Hepatocyte (in vitro differentiated cells): ENCODE measurements around the gene TENT5C. TPM values are rescaled to one million over a fixed set of nuclear protein-coding genes. Genes with fewer than 3 reads are reported as not detected.
A peak's percentile ranks its signal among the peaks of the same experiment; 100 is the strongest.

ENCODE experiments used
- DNase-seq: peaks from one replicate; pipeline ENCODE4 v3.0.0-alpha.2; 2016; ENCODE audit warnings: low spot score
- H2AFZ ChIP-seq: fragments of 200-600 bp; sonication (generic); 2 replicates; pipeline ENCODE4 v1.6.0; 2016; ENCODE audit warnings: antibody characterized with exemption, mild to moderate bottlenecking
- H3K27ac ChIP-seq: fragments of 200-600 bp; sonication (generic); 2 replicates; pipeline ENCODE4 v1.5.1; 2016; ENCODE audit warnings: mild to moderate bottlenecking
- H3K27me3 ChIP-seq: fragments of 200-600 bp; sonication (generic); 2 replicates; pipeline ENCODE4 v1.6.1; 2016
- H3K36me3 ChIP-seq: fragments of 200-600 bp; sonication (generic); replicated peaks from 2 replicates; pipeline ENCODE4 v1.5.1; 2016; ENCODE audit warnings: low read depth; ENCODE audit not compliant: insufficient read depth
- H3K4me1 ChIP-seq: fragments of 200-600 bp; sonication (generic); 2 replicates; pipeline ENCODE4 v1.5.1; 2016; ENCODE audit warnings: mild to moderate bottlenecking, moderate library complexity; ENCODE audit not compliant: insufficient read depth
- H3K4me2 ChIP-seq: fragments of 200-600 bp; sonication (generic); 2 replicates; pipeline ENCODE4 v1.6.0; 2016
- H3K4me3 ChIP-seq: fragments of 200-600 bp; sonication (generic); 2 replicates; pipeline ENCODE4 v1.5.1; 2016; ENCODE audit warnings: mild to moderate bottlenecking
- H3K79me2 ChIP-seq: fragments of 200-600 bp; sonication (generic); 2 replicates; pipeline ENCODE4 v1.6.0; 2017; ENCODE audit warnings: mild to moderate bottlenecking
- H3K9me2 ChIP-seq: fragments of 200-600 bp; sonication (generic); replicated peaks from 2 replicates; pipeline ENCODE4 v1.6.0; 2017; ENCODE audit warnings: mild to moderate bottlenecking; ENCODE audit not compliant: insufficient read depth
- H3K9me3 ChIP-seq: fragments of 200-600 bp; sonication (generic); 2 replicates; pipeline ENCODE4 v1.5.1; 2016; ENCODE audit warnings: low read depth, mild to moderate bottlenecking
- H4K20me1 ChIP-seq: fragments of 200-600 bp; sonication (generic); 2 replicates; pipeline ENCODE4 v1.6.0; 2016; ENCODE audit warnings: mild to moderate bottlenecking; ENCODE audit not compliant: insufficient read depth, poor library complexity, severe bottlenecking
- EZH2 ChIP-seq: fragments of 200-600 bp; sonication (generic); IDR thresholded peaks from 2 replicates; pipeline ENCODE4 v1.6.1; 2016; ENCODE audit warnings: antibody characterized with exemption, mild to moderate bottlenecking, borderline replicate concordance
- EZH2phosphoT487 ChIP-seq: fragments of 200-600 bp; sonication (generic); IDR thresholded peaks from one replicate; pipeline ENCODE4 v1.6.1; 2018; ENCODE audit warnings: antibody characterized with exemption, mild to moderate bottlenecking, low read depth, moderate library complexity; ENCODE audit not compliant: unreplicated experiment, severe bottlenecking
- WGBS: methylation state at CpG from one replicate; pipeline ENCODE4 v1.1.6; 2016; ENCODE audit warnings: low lambda C conversion rate; ENCODE audit errors: missing lambda C conversion rate; 5-methylcytosine and 5-hydroxymethylcytosine counted together
- polyA plus RNA-seq: library from polyadenylated mRNA; unstranded; fragments of >200 nt; fragmentation: Nextera tagmentation; extraction: Ambion mirVana; gene quantifications from 2 replicates; pipeline ENCODE4 v1.2.1, GENCODE V29; 2016
- total RNA-seq: library from RNA; depleted of rRNA; stranded (reverse); fragments of >200 nt; gene quantifications from 2 replicates; pipeline ENCODE4 v1.2.3, GENCODE V29; 2014
- TF ChIP-seq, protein P1 (sequence below): fragments of 200-600 bp; sonication (generic); IDR thresholded peaks from 2 replicates; pipeline ENCODE4 v1.5.1; 2016; ENCODE audit warnings: antibody characterized with exemption, mild to moderate bottlenecking; ENCODE audit not compliant: poor library complexity

The TENT5C gene
- total and polyA plus RNA-seq, 2 experiments from 2014 or later: 2.5 to 4.1 TPM

DNA sequence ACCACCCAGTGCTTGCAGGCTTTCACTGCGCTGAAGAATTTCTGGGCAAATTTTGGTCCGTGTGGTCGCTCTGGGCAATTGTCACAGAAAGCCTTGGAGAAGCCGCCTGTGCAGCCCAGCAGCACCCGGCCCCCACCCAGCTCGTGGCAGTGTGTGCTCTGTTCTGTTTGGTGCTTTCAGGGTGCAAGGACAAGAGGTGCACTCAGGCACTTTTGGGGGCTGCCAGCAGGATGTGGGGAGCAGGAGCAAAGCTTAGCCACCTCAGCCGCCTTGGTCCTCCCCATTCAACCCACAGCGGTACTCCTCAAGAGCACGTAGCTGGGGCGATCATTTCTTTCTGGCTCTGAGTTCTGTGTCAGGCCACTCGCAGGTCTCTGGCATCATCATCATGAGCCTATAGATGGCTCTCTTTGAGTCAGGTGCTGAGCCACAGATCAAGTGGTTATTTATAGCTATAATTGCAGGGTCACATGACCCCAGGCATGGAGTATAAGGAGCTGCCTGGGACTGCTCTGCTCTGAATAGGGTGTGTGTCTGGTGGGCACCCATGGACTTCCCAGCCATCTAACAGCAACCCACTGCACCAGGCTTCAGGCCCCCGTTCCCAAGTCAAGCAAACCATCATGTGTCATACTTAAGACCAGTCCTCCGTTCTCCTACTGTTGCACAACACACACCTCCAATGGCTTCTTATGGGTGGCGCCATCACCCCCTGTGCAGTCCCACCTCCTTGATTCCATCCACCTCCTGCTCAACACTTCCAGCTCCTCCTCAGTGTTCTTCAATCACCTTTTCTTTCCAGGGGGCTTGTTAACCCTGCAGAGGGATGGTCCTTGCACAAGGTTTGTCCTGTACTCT, 18.1 kb upstream of the TENT5C start:
- WGBS: 91% methylated on average over 14 of the region's 14 CpGs
- Histone ChIP-seq H4K20me1 (no peaks in the 10 kb centered on the region), H3K36me3 (no peaks in the 10 kb centered on the region), H3K27ac (no peak overlapping the region), H2AFZ (no peak overlapping the region), H3K4me1 (no peaks in the 10 kb centered on the region), H3K4me2 (no peak overlapping the region), H3K9me3 (no peaks in the 10 kb centered on the region), H3K9me2 (no peaks in the 10 kb centered on the region), H3K27me3 (no peaks in the 10 kb centered on the region), H3K4me3 (no peak overlapping the region), H3K79me2 (no peaks in the 10 kb centered on the region)
- no peak for DNase-seq
- TF ChIP-seq EZH2: no peak
- no peak for TF ChIP-seq EZH2phosphoT487
- TF ChIP-seq, protein P1, sequence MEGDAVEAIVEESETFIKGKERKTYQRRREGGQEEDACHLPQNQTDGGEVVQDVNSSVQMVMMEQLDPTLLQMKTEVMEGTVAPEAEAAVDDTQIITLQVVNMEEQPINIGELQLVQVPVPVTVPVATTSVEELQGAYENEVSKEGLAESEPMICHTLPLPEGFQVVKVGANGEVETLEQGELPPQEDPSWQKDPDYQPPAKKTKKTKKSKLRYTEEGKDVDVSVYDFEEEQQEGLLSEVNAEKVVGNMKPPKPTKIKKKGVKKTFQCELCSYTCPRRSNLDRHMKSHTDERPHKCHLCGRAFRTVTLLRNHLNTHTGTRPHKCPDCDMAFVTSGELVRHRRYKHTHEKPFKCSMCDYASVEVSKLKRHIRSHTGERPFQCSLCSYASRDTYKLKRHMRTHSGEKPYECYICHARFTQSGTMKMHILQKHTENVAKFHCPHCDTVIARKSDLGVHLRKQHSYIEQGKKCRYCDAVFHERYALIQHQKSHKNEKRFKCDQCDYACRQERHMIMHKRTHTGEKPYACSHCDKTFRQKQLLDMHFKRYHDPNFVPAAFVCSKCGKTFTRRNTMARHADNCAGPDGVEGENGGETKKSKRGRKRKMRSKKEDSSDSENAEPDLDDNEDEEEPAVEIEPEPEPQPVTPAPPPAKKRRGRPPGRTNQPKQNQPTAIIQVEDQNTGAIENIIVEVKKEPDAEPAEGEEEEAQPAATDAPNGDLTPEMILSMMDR: no peak

DNA sequence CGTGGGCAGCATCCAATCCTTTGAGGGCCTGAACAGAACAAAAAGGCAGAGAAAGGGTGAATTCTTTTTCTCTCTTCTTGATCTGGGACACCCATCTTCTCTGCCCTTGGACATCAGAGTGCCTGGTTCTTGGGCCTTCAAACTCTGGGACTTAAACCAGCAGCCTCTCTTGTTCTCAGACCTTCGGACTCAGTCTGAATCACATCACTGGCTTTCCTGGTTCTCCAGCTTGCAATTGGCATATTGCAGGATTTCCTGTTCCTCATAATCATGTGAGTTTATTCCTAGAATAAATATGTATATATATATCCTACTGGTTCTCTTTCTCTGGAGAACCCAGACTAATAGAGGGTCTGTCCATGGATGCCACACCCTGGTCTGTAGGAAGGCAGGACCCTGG, 16.3 kb upstream of the TENT5C start:
- H3K36me3 ChIP-seq: no peaks in the 10 kb centered on the region
- no peaks in the 10 kb centered on the region for H4K20me1 ChIP-seq
- no peaks in the 10 kb centered on the region for H3K9me3 ChIP-seq
- H3K27me3 ChIP-seq: no peaks in the 10 kb centered on the region
- no peaks in the 10 kb centered on the region for H3K4me1 ChIP-seq
- H3K9me2 ChIP-seq: no peaks in the 10 kb centered on the region
- H3K4me2 ChIP-seq: no peak overlapping the region
- H3K79me2 ChIP-seq: no peaks in the 10 kb centered on the region
- WGBS: 95% methylated on average over 2 of the region's 2 CpGs
- no peak overlapping the region for H2AFZ ChIP-seq
- H3K27ac ChIP-seq: peak overlapping the region; percentile 33
- H3K4me3 ChIP-seq: no peak overlapping the region
- TF ChIP-seq, protein P1: no peak
- TF ChIP-seq EZH2phosphoT487 (no peak), EZH2 (no peak)
- no peak for DNase-seq

DNA sequence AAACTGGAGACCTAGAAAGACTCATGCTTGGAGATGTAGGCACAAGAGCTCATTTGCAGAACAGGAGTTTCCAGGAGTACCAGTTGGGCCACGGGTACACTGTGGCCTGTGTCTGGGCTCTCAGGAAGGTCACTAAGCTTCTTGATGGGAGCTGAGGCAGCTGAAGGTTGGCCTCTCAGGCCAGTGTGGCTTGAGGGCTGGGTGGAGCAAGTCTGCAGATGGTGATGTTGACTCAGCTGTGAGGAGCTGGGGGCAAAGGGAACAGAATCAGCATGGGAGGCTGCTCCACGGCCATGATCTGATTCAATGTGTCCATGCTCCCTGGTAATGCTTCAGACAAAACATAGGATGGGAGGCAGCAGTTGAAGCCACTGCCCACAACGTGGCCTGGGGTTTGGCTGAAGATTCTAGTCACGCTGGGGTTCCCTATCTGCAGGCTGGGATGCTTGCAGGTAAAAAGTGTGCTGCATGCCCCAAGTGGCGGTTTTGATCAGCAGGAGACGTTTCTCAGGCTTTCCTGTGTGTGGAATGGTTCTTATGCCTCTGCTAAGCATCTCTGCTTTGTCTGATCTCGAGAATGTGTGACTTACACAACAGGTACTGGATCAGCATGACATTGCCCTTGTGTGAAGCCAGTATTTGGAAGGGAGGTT, 15.4 kb upstream of the TENT5C start:
- DNase-seq: no peak
- 37% methylated on average over 7 of the region's 7 CpGs for WGBS
- H4K20me1 ChIP-seq: no peaks in the 10 kb centered on the region
- H2AFZ ChIP-seq: no peak overlapping the region
- no peaks in the 10 kb centered on the region for H3K36me3 ChIP-seq
- no peaks in the 10 kb centered on the region for H3K79me2 ChIP-seq
- H3K4me3 ChIP-seq: no peak overlapping the region
- H3K9me3 ChIP-seq: no peaks in the 10 kb centered on the region
- H3K4me2 ChIP-seq: no peak overlapping the region
- TF ChIP-seq EZH2 (no peak), EZH2phosphoT487 (no peak)
- TF ChIP-seq, protein P1: no peak
- H3K27ac ChIP-seq: peak overlapping the region; percentile 33
- no peaks in the 10 kb centered on the region for H3K4me1 ChIP-seq
- H3K9me2 ChIP-seq: no peaks in the 10 kb centered on the region
- no peaks in the 10 kb centered on the region for H3K27me3 ChIP-seq
